NCI-H1105 (cell line): Measurements from ENCODE around the gene DCAF17.
A peak's percentile ranks its signal among the peaks of the same experiment; 100 is the strongest.
"Not testable (repeated sequence)": the region's sequence is repeated elsewhere in the genome, so short reads cannot be mapped to it uniquely, and the experiment has no call there.

ENCODE experiments used
- DNase-seq: peaks from one replicate; lab custom pipeline; 2025; lab: John Stamatoyannopoulos, UW

Gene DCAF17

GRCh38 chr2:171514908-171515582 is 81.0 kb downstream of the DCAF17 start:
- DNase-seq = no peak

DNA sequence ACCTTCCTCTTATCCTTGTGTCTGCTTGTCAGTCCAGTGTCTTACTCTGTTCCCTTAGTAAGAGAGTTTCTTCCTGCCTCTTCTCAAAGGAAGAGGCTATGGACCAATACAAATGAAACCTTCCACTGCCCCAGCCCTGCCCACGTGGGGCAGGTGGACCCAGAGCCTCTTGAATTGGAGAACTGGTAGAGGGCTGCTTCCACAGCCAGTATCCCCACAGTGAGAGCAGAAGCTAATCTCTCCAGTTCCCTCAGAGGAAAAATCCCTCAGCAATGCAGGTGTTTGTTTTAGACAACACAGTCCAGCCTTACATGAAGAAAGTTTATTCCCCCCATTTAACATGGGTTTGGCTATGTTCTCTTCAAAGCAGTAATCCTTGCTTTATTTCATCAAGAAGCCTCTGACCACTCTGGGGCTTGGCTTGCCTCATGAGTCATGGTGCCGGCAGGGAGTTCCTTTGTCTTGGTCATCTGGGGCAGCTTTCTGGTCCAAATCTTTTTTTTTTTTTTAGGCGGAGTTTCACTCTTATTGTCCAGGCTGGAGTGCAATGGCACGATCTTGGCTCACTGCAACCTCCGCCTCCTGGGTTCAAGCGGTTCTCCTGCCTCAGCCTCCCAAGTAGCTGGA is 81.8 kb downstream of the DCAF17 start:
- no peak for DNase-seq

DNA sequence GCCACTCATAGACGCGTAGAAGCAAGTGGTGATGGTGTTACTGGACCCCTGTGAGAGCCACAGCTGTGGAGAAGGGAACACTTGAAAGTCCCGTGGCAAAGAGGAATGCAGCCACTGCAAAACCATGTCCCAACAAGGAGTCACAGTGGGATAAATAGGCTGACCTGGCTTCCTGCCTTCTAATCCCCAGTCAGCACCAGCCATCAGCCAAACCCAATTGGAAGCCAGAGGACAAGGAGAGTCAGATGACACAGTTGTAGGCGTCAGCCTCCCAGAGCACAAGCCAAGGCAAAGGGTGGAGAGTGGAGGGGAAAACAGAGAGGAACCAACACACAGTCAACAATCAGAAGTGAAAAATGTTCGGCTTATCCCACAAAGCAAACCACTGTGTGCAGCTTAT is 82.8 kb downstream of the DCAF17 start:
- DNase-seq = no peak

DNA sequence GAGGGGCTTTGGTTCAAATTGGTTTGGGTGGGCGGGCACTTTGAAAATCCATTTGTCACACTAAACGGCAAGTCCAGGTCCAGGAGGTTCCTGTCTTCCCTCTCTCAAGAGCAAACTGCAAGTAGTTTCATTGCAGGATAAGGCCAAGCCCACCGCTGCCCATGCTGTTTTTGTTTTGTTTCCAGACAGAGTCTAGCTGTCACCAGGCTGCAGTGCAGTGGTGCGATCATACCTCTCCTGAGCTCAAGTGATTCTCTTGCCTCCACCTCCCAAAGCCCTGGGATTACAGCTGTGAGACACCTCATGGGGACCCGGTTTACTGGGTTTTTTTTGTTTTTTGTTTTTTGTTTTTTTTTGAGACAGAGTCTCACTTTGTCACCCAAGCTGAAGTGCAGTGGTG is 86.4 kb downstream of the DCAF17 start:
- DNase-seq = no peak

GRCh38 chr2:171521361-171522051 is 87.5 kb downstream of the DCAF17 start:
- no peak for DNase-seq

GRCh38 chr2:171522052-171522787 is 88.2 kb downstream of the DCAF17 start, which contains the start of gene CYBRD1:
Gene CYBRD1, plus strand, starts transcription at chr2:171522474. Its CDS starts 72 bp downstream, at chr2:171522546.
- DNase-seq = peak; percentile 5

DNA sequence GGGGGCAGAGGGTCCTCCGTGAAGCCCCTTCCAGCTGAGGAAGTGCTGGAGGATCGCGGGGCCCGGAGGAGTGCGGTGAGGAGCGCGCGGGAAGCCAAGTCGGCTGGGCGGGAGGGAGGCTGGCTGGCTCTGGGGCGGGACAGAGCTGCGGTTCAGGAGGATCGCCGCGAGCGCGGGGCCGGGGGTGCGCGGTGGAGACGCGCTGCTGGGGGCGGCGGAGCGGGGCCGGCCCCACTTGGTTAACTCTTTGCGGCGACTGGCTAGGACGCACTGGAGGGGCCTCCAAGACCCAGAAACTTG is 88.7 kb downstream of the DCAF17 start:
- no peak for DNase-seq

- peak; percentile 16 for DNase-seq
These were observed 89.3 kb downstream of the DCAF17 start for GRCh38 chr2:171523088-171524017.

GRCh38 chr2:171524018-171524401 is 90.0 kb downstream of the DCAF17 start:
- DNase-seq = no peak

DNA sequence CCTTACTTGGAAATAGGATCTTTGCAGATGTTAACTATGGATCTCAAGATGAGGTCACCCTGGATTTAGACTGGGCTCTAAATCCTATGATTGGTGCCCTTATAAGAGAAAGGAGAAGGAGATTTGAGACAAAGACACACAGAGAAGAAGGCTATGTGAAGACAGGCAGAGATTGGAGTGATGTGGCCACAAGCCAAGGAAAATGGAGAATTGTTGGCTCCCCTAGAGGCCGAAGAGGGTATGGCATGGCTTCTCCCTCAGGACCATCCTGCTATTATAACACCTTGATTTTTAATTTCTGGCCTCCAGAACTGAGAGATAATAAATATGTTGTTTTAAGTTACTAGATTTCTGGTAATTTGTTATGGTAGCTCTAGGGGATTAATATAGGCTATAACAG is 95.9 kb downstream of the DCAF17 start:
- no peak for DNase-seq

- no peak for DNase-seq
These were observed 96.4 kb downstream of the DCAF17 start for GRCh38 chr2:171530378-171530777.

DNA sequence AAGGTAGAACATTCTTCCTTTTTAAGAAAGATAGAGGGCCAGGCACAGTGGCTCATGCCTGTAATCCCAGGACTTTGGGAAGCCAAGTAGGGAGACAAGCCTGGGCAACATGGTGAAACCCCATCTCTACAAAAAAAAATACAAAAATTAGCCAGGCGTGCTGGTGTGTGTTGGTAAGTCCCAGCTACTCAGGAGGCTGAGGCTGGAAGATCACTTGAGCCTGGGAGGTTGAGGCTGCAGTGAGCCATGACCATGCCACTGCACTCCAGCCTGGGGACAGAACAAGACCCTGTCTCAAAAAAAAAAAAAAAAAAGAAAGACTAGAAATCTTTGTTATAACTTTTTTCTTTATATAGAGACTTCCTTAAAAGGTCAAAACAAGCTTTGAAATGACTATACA is 96.8 kb downstream of the DCAF17 start:
- not testable (repeated sequence) for DNase-seq

DNA sequence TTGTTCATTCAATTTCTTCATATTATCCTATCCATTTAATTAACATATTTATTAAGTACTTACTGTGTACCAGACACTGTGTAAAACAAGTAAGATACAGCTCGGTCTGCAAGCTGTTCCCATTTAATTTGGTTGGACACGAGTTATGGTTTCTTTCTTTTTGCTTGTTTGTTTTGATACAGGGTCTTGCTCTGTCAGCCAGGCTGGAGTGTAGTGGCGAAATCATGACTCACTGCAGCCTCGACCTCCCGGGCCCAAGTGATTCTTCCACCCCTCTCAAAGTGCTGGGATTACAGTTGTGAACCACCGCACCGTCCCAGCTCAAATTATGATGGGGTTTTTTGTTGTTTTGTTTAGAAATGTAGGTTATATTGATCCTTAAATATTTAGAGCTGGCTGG is 97.3 kb downstream of the DCAF17 start:
- DNase-seq = no peak

GRCh38 chr2:171531836-171532450 is 97.9 kb downstream of the DCAF17 start:
- no peak for DNase-seq

GRCh38 chr2:171533331-171533730 is 99.3 kb downstream of the DCAF17 start:
- DNase-seq = no peak
